ENCODE data around the gene SLC39A3.

DNA sequence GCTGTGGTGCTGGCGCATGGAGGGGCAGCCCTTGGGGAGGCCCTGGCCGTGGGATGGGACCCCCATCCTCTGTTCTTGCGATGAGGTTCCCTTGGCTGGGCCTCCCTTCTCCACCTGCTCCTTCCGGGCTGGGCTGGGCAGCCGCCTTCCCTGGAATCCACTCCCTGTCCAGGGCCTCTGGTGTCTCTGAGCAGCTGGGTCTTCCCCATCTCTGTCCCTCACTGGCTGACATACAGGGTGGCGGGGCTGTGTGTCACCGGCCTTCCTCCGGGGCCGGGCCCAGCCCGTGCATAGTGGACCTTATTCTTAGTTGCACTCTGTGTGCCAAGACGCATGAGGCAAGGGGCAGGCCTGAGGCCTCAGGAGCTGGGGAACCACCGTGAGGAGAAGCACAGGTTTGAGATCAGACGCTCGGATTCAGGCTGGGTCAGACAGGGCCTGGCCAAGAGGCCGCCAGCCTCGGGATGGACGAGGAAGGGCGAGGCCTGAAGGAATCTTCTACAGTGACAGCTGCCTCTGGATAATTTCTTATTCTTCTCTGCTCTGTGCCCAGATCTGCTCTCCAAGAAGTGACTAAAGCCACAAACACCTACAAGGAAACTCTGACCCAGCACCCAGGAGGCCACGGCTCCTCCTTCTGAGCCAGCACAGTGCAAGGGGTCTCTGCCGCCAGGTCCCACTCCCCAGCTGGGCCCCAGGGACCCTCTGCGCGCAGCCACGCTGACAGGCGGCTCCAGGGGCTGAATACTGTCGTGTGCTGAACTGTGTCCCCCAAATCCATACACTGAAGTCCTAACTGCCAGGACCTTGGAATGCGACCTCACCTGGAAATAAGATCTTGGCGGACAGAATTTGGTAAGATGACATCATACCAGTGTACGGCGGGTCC is 32.2 kb upstream of the SLC39A3 start:
- TF ChIP-seq YY1 (IDR thresholded peaks at IDR 0.05; ENCODE audit: low read depth) (no peak), RAD21 (IDR thresholded peaks at IDR 0.05; ENCODE audit: low read depth) (no peak), TCF12 (IDR thresholded peaks at IDR 0.05; ENCODE audit: low read depth) (no peak), CEBPB (IDR thresholded peaks at IDR 0.05) (no peak), TAF1 (IDR thresholded peaks at IDR 0.05; ENCODE audit: low read depth) (no peak), CREB1 (IDR thresholded peaks at IDR 0.05; ENCODE audit: low read depth) (no peak), EP300 (IDR thresholded peaks at IDR 0.05; ENCODE audit: borderline replicate concordance) (no peak), ZBTB7A (IDR thresholded peaks at IDR 0.05; ENCODE audit: low read depth) (no peak), FOXM1 (IDR thresholded peaks at IDR 0.05; ENCODE audit: borderline replicate concordance, low read depth) (no peak)
- TF ChIP-seq, protein P1, sequence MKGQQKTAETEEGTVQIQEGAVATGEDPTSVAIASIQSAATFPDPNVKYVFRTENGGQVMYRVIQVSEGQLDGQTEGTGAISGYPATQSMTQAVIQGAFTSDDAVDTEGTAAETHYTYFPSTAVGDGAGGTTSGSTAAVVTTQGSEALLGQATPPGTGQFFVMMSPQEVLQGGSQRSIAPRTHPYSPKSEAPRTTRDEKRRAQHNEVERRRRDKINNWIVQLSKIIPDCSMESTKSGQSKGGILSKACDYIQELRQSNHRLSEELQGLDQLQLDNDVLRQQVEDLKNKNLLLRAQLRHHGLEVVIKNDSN (IDR thresholded peaks at IDR 0.05) = no peak
- TF ChIP-seq, protein P2, sequence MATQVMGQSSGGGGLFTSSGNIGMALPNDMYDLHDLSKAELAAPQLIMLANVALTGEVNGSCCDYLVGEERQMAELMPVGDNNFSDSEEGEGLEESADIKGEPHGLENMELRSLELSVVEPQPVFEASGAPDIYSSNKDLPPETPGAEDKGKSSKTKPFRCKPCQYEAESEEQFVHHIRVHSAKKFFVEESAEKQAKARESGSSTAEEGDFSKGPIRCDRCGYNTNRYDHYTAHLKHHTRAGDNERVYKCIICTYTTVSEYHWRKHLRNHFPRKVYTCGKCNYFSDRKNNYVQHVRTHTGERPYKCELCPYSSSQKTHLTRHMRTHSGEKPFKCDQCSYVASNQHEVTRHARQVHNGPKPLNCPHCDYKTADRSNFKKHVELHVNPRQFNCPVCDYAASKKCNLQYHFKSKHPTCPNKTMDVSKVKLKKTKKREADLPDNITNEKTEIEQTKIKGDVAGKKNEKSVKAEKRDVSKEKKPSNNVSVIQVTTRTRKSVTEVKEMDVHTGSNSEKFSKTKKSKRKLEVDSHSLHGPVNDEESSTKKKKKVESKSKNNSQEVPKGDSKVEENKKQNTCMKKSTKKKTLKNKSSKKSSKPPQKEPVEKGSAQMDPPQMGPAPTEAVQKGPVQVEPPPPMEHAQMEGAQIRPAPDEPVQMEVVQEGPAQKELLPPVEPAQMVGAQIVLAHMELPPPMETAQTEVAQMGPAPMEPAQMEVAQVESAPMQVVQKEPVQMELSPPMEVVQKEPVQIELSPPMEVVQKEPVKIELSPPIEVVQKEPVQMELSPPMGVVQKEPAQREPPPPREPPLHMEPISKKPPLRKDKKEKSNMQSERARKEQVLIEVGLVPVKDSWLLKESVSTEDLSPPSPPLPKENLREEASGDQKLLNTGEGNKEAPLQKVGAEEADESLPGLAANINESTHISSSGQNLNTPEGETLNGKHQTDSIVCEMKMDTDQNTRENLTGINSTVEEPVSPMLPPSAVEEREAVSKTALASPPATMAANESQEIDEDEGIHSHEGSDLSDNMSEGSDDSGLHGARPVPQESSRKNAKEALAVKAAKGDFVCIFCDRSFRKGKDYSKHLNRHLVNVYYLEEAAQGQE (IDR thresholded peaks at IDR 0.05; ENCODE audit: low read depth) = no peak
- TF ChIP-seq, protein P3, sequence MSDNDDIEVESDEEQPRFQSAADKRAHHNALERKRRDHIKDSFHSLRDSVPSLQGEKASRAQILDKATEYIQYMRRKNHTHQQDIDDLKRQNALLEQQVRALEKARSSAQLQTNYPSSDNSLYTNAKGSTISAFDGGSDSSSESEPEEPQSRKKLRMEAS (IDR thresholded peaks at IDR 0.05) = no peak

All from Ishikawa (cell line).